OCI-LY7 (cell line): ENCODE data around the gene CDK5RAP3.

Experiments
- CTCF ChIP-seq: fragments of 200-600 bp; sonication (generic); conservative IDR thresholded peaks from 2 replicates; pipeline ENCODE4 v1.5.1; 2014; ENCODE audit warnings: mild to moderate bottlenecking, antibody characterized with exemption, low read length, moderate library complexity, mixed read lengths
- EZH2phosphoT487 ChIP-seq: fragments of 200-600 bp; sonication (generic); IDR thresholded peaks from 2 replicates; pipeline ENCODE4 v1.6.1; 2018; ENCODE audit warnings: low read depth, borderline replicate concordance, mild to moderate bottlenecking, mixed run types, antibody characterized with exemption, low read length, moderate library complexity, mixed read lengths

GRCh38 chr17:48016112-48016511 is 45.2 kb downstream of the CDK5RAP3 start:
- TF ChIP-seq CTCF (no peak), EZH2phosphoT487 (no peak)
